GM12878 (cell line): Measurements from ENCODE around the gene IGF2R. TPM values are rescaled to one million over a fixed set of nuclear protein-coding genes. Genes with fewer than 3 reads are reported as not detected.

Experiments
- ATAC-seq: fragments of 200-7000 bp; cut with Tn5 transposase; 3 replicates; pipeline ENCODE4 v1.9.1; 2020; ENCODE audit warnings: mild to moderate bottlenecking, moderate library complexity
- BruUV-seq: library from RNA; stranded (reverse); fragments of 400-500 nt; replicated peaks from 2 replicates; lab custom pipeline; 2021; lab: Mats Ljungman, UMichigan
- CTCF ChIA-PET: fragments of 300-600 bp; sonication (Branson Sonifier 250); formaldehyde crosslinking; extraction: SDS; loops from one replicate; lab custom pipeline; 2021; ENCODE audit warnings: inconsistent platforms; lab: Yijun Ruan, JAX
- POLR2A ChIA-PET: fragments of 350-600 bp; formaldehyde crosslinking; extraction: SDS; loops from one replicate; lab custom pipeline; 2021; ENCODE audit warnings: inconsistent platforms; lab: Charles Lee
- RAD21 ChIA-PET: fragments of 300-600 bp; sonication (Branson Sonifier 250); formaldehyde crosslinking; loops from one replicate; lab custom pipeline; 2023; ENCODE audit warnings: antibody characterized with exemption; ENCODE audit not compliant: unreplicated experiment; lab: Charles Lee
- SMC1A ChIA-PET: fragments of 300-600 bp; sonication (Branson Sonifier 250); formaldehyde crosslinking; loops from one replicate; lab custom pipeline; 2023; ENCODE audit not compliant: unreplicated experiment, uncharacterized antibody; lab: Charles Lee
- DNase-seq: peaks from one replicate; pipeline ENCODE4 v3.0.0-alpha.2; 2011; ENCODE audit warnings: low read depth, low spot score
- FAIRE-seq: peaks from 3 replicates; lab custom pipeline; 2011; peaks lifted over from hg19 to GRCh38; lab: Jason Lieb, UNC
- H2AFZ ChIP-seq: 2 replicates; pipeline ENCODE4 v1.6.0; 2011; ENCODE audit warnings: low read depth, low read length, control low read depth; ENCODE audit not compliant: control insufficient read depth
- H3K27ac ChIP-seq: 2 replicates; pipeline ENCODE4 v1.5.1; 2011; ENCODE audit warnings: control low read depth; ENCODE audit not compliant: control insufficient read depth, insufficient read depth
- H3K27me3 ChIP-seq, 2 experiments: replicated peaks in 1 of 2; 2 replicates each; pipeline versions ENCODE4 v1.6.0 to v1.6.1; 2011; ENCODE audit warnings: low read length in 1 of 2; ENCODE audit not compliant: control insufficient read depth in 2 of 2, insufficient read depth in 2 of 2
- H3K36me3 ChIP-seq, 2 experiments: 2 replicates each; pipeline ENCODE4 v1.5.1; 2011; ENCODE audit warnings: low read length in 1 of 2; ENCODE audit not compliant: control insufficient read depth in 2 of 2, insufficient read depth in 2 of 2
- H3K4me1 ChIP-seq: 2 replicates; pipeline ENCODE4 v1.6.1; 2011; ENCODE audit warnings: mild to moderate bottlenecking, low read length, moderate library complexity, mixed read lengths; ENCODE audit not compliant: control insufficient read depth, insufficient read depth
- H3K4me2 ChIP-seq: 2 replicates; pipeline ENCODE4 v1.6.0; 2011; ENCODE audit warnings: control low read depth; ENCODE audit not compliant: control insufficient read depth, insufficient read depth
- H3K4me3 ChIP-seq: fragments of 200-600 bp; sonication (generic); 2 replicates; pipeline ENCODE4 v1.5.1; 2016
- H3K79me2 ChIP-seq: 2 replicates; pipeline ENCODE4 v1.6.0; 2011; ENCODE audit warnings: low read length; ENCODE audit not compliant: control insufficient read depth, insufficient read depth
- H3K9ac ChIP-seq: 2 replicates; pipeline ENCODE4 v1.8.0; 2011; ENCODE audit warnings: low read length, control low read depth, mixed read lengths; ENCODE audit not compliant: control insufficient read depth, insufficient read depth
- H3K9me3 ChIP-seq: replicated peaks from 3 replicates; pipeline ENCODE4 v1.5.1; 2011; ENCODE audit warnings: mild to moderate bottlenecking, low read length; ENCODE audit not compliant: control insufficient read depth, insufficient read depth
- H4K20me1 ChIP-seq: 2 replicates; pipeline ENCODE4 v1.6.0; 2011; ENCODE audit not compliant: control insufficient read depth, insufficient read depth
- BMI1 ChIP-seq: fragments of 450-650 bp; IDR thresholded peaks from 2 replicates; pipeline ENCODE4 v1.6.1; 2016; ENCODE audit warnings: mild to moderate bottlenecking, moderate library complexity, borderline replicate concordance
- CEBPZ ChIP-seq: fragments of 150-350 bp; IDR thresholded peaks from 2 replicates; pipeline ENCODE4 v1.6.1; 2016; ENCODE audit warnings: low read depth, low read length
- MYC ChIP-seq: IDR thresholded peaks from 2 replicates; pipeline ENCODE4 v1.6.1; 2011; ENCODE audit warnings: mild to moderate bottlenecking, low read length, moderate library complexity, inconsistent platforms; ENCODE audit not compliant: insufficient read depth, insufficient replicate concordance, insufficient read length, severe bottlenecking
- NR2C2 ChIP-seq: IDR thresholded peaks from 2 replicates; pipeline ENCODE4 v1.6.1; 2011; ENCODE audit warnings: borderline replicate concordance, low read depth; ENCODE audit not compliant: control insufficient read depth, insufficient read length
- PAX8 ChIP-seq: fragments of 450-650 bp; IDR thresholded peaks from 2 replicates; pipeline ENCODE4 v1.6.1; 2017; ENCODE audit warnings: mild to moderate bottlenecking, moderate library complexity
- PML ChIP-seq: IDR thresholded peaks from 2 replicates; pipeline ENCODE4 v1.6.1; 2012; ENCODE audit warnings: low read length, inconsistent platforms
- TCF12 ChIP-seq: IDR thresholded peaks from 2 replicates; pipeline ENCODE4 v1.6.1; 2011; ENCODE audit warnings: low read depth, mild to moderate bottlenecking, low read length
- WGBS: methylation state at CpG from one replicate; pipeline ENCODE4 v1.1.6; 2016; ENCODE audit warnings: low lambda C conversion rate; ENCODE audit not compliant: insufficient replicate concordance, insufficient coverage; ENCODE audit errors: missing lambda C conversion rate; 5-methylcytosine and 5-hydroxymethylcytosine counted together
- in situ Hi-C: fragments of 300-500 bp; cut with MboI; formaldehyde crosslinking; loops from 9 replicates; pipeline ENCODE4 v1.14.3; 2018; ENCODE audit warnings: mixed read lengths
- intact Hi-C: fragments of 100-400 bp; cut with micrococcal nuclease; formaldehyde crosslinking; loops from one replicate; pipeline ENCODE4 v1.14.2; 2022; ENCODE audit not compliant: unreplicated experiment
- polyA plus RNA-seq, 11 experiments: library from polyadenylated mRNA; depleted of rRNA in 4 of 11; unstranded in 6 of 11; stranded (reverse) in 5 of 11; fragments of >200 nt; fragmentation: Nextera tagmentation in 4 of 11; fragmentation: Illumina TruSeq in 1 of 11; extraction: Ambion mirVana in 4 of 11; extraction: Trizol in 1 of 11; gene quantifications; 1 replicate in 1 of 11; 2 replicates in 10 of 11; pipeline versions ENCODE4 v1.2.1 to v1.2.3, GENCODE V29; 2011 to 2016; ENCODE audit warnings: inconsistent platforms in 2 of 11, missing spikeins in 2 of 11, low read depth in 1 of 11
- total RNA-seq, 4 experiments: library from RNA; depleted of rRNA in 3 of 4; stranded (reverse); fragments of >200 nt in 3 of 4; fragmentation: Illumina TruSeq in 1 of 4; extraction: Trizol in 1 of 4; gene quantifications; 2 replicates each; pipeline versions ENCODE4 v1.2.1 to v1.2.3, GENCODE V29; 2013 to 2021
- TF ChIP-seq, protein P1 (sequence below): fragments of 450-650 bp; IDR thresholded peaks from 2 replicates; pipeline ENCODE4 v1.6.1; 2016; ENCODE audit warnings: mild to moderate bottlenecking
- TF ChIP-seq, protein P2 (sequence below): fragments of 450-650 bp; IDR thresholded peaks from 2 replicates; pipeline ENCODE4 v1.6.1; 2017; ENCODE audit warnings: mild to moderate bottlenecking

The IGF2R gene
- total and polyA plus RNA-seq, 10 of the 15 experiments (the other 5 are each of a cell fraction or from before 2014, with no cell fraction given), result 1.00 to 40.1 (median 16.8) TPM

DNA sequence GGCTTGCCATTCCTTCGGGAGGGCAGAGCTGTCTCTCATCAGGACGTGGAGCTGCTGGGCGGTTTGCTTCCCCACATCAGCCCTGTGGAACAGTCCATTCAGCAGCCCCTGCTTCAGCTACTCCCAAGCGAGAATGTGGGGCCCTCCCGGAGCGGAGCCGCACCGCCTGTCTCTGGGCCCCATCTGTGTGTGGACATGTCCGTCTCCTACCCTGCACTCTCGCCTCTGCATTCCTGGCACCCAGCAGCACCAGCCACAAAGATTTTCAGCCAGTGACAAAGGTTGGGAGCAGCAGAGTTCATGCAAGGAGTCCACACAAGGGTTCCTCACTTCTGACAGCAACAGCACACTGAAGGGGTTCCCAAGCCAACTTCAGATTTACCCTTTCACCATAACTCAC is 123.7 kb downstream of the IGF2R start:
- DNase-seq, result no peak
- Histone ChIP-seq H3K4me3 (no peak overlapping the region), H3K27ac (no peak overlapping the region), H2AFZ (no peak overlapping the region), H3K79me2 (no peaks in the 10 kb centered on the region), H3K4me2 (no peak overlapping the region), H4K20me1 (no peaks in the 10 kb centered on the region), H3K4me1 (no peaks in the 10 kb centered on the region), H3K27me3 (no peaks in the 10 kb centered on the region), H3K9ac (no peak overlapping the region), H3K9me3 (no peaks in the 10 kb centered on the region), H3K36me3 (peaks cover 20 to 24% of the 10 kb centered on the region in 2 experiments)
- ChIA-PET POLR2A (no interaction called here), RAD21 (no interaction called here), SMC1A (no interaction called here), CTCF (interaction anchor here (1.0 kb wide), 1 partner anchor 229 kb away, joined by 3 read pairs; no protein-coding TSS in a partner anchor)
- 98% methylated on average over 10 of the region's 10 CpGs for WGBS
- TF ChIP-seq PAX8 (no peak), BMI1 (no peak)
- no peak for FAIRE-seq
- in situ Hi-C loops (no loop called here), intact Hi-C loops (no loop called here)
- ATAC-seq, result no peak
- BruUV-seq, result no TSS peak

- Histone ChIP-seq H3K9me3 (no peaks in the 10 kb centered on the region), H3K36me3 (peaks cover 19 to 28% of the 10 kb centered on the region in 2 experiments), H3K9ac (no peak overlapping the region), H3K4me2 (no peak overlapping the region), H2AFZ (no peak overlapping the region), H3K27me3 (no peaks in the 10 kb centered on the region), H3K4me3 (no peak overlapping the region), H3K79me2 (no peaks in the 10 kb centered on the region), H3K4me1 (no peaks in the 10 kb centered on the region), H3K27ac (no peak overlapping the region), H4K20me1 (no peaks in the 10 kb centered on the region)
- intact Hi-C loops (no loop called here), in situ Hi-C loops (no loop called here)
- CTCF ChIA-PET, result no interaction called here
- ATAC-seq, result no peak
- RAD21 ChIA-PET, result no interaction called here
- WGBS, result 99% methylated on average over 7 of the region's 7 CpGs
- BruUV-seq, result no TSS peak
- no peak for FAIRE-seq
- SMC1A ChIA-PET, result no interaction called here
- no peak for DNase-seq
- POLR2A ChIA-PET, result no interaction called here
- TF ChIP-seq NR2C2 (no peak), TCF12 (no peak), MYC (no peak), PML (no peak), CEBPZ (no peak)
- TF ChIP-seq, protein P1, sequence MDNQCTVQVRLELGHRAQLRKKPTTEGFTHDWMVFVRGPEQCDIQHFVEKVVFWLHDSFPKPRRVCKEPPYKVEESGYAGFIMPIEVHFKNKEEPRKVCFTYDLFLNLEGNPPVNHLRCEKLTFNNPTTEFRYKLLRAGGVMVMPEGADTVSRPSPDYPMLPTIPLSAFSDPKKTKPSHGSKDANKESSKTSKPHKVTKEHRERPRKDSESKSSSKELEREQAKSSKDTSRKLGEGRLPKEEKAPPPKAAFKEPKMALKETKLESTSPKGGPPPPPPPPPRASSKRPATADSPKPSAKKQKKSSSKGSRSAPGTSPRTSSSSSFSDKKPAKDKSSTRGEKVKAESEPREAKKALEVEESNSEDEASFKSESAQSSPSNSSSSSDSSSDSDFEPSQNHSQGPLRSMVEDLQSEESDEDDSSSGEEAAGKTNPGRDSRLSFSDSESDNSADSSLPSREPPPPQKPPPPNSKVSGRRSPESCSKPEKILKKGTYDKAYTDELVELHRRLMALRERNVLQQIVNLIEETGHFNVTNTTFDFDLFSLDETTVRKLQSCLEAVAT, result no peak
- TF ChIP-seq, protein P2, sequence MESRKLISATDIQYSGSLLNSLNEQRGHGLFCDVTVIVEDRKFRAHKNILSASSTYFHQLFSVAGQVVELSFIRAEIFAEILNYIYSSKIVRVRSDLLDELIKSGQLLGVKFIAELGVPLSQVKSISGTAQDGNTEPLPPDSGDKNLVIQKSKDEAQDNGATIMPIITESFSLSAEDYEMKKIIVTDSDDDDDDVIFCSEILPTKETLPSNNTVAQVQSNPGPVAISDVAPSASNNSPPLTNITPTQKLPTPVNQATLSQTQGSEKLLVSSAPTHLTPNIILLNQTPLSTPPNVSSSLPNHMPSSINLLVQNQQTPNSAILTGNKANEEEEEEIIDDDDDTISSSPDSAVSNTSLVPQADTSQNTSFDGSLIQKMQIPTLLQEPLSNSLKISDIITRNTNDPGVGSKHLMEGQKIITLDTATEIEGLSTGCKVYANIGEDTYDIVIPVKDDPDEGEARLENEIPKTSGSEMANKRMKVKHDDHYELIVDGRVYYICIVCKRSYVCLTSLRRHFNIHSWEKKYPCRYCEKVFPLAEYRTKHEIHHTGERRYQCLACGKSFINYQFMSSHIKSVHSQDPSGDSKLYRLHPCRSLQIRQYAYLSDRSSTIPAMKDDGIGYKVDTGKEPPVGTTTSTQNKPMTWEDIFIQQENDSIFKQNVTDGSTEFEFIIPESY, result no peak
Observed at GRCh38 chr6:160093061-160093460, 124.2 kb downstream of the IGF2R start.
